ENCODE results near the gene SHROOM4. TPM values are rescaled to one million over a fixed set of nuclear protein-coding genes. Genes with fewer than 3 reads are reported as not detected.
A peak's percentile ranks its signal among the peaks of the same experiment; 100 is the strongest.

SHROOM4 gene
- polyA plus RNA-seq, 4 donors, result under 0.01 to 5.0 (median 1.8) TPM

- Histone ChIP-seq H3K4me1 (ENCODE audit: control insufficient read depth in 3 of 3, insufficient read depth in 2 of 3, low read depth in 1 of 3, low read length in 2 of 3) (no peaks in the 10 kb centered on the region), H3K36me3 (ENCODE audit: control insufficient read depth in 3 of 3, insufficient read depth in 2 of 3, low read depth in 1 of 3, low read length in 3 of 3) (no peaks in the 10 kb centered on the region), H3K9me3 (ENCODE audit: control insufficient read depth in 2 of 2, insufficient read depth in 1 of 2, low read depth in 1 of 2, low read length in 1 of 2) (no peaks in the 10 kb centered on the region), H3K4me3 (ENCODE audit: low read depth in 1 of 3, low read length in 3 of 3) (no peak overlapping the region), H3K27me3 (ENCODE audit: control insufficient read depth in 3 of 3, insufficient read depth in 3 of 3, low read length in 3 of 3) (no peaks in the 10 kb centered on the region), H3K27ac (ENCODE audit: low read depth in 1 of 3, low read length in 2 of 3) (no peak overlapping the region)
- 41 to 80% (median 56%) methylated on average over 1 of the region's 1 CpG for WGBS, 3 donors
- FAIRE-seq, result no peak
- no peak for DNase-seq
These were observed 102.1 kb downstream of the SHROOM4 start for GRCh38 chrX:50711907-50712306.

DNA sequence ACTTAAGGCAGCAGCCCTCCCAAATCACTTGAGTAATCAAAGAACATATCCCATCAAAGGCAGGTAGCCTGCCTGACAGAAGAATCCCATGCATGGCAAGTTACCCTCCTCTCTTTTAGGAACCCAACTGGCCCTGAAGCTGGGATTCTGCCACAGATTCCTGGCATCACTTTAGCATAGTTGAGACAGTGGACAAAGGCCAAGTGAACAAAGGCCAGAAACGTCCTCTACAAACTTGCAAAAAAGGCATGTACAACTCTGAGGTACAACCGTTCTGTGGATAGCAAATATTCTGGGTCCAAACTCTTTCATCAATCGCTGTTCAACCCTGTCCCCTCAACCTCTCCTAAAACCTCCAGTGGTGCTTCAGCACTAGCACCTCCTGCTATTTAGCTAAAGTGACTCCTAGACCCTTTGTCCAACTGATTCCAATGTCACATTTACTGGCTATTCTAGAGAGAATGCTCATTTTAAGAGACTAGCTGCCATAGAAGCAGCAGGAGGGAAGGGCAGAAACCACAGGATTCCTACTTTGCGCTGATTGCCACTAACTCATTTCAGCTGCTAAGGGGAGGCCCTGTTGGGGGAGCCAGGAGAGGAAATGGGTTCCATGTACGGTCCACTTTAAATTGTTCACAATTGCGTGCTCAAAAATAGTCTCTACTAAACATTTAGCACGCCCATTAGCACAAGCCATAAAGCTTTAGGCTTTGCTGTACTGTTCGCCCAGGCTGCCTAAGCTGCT lies 105.9 kb downstream of the SHROOM4 start:
- FAIRE-seq, result no peak
- no peaks in the 10 kb centered on the region for H3K27me3 ChIP-seq (ENCODE audit: control insufficient read depth in 3 of 3, insufficient read depth in 3 of 3, low read length in 3 of 3)
- 52 to 66% (median 62%) methylated on average over 8 of the region's 8 CpGs for WGBS, 3 donors

DNA sequence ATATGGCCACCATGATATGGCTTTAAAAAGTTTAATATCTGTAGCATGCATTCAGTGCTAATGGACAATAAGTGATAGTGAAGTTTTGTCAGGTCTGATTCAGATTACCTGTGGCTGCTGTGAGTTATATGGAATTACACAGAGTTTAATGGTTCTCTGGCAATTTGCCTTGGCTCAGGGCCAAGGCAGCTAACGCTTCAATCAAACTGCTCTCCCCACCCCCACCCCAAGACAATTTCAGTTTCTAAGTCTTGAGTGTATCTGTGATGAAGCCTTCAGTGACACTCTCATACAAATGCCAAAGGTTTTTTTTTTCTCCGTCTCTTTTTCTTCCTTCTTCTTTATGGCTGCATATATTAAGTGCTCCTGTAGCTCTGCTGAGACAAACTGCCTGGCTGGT lies 106.6 kb downstream of the SHROOM4 start:
- 0 to 18% (median 17%) methylated on average over 2 of the region's 2 CpGs for WGBS, 3 donors
- H3K4me1 ChIP-seq (ENCODE audit: control insufficient read depth in 3 of 3, insufficient read depth in 2 of 3, low read depth in 1 of 3, low read length in 2 of 3), result no peaks in the 10 kb centered on the region
- peak; percentile 63 to 72 for DNase-seq
- no peak for FAIRE-seq
- H3K27ac ChIP-seq (ENCODE audit: low read depth in 1 of 3, low read length in 2 of 3), result no peak overlapping the region
- no peaks in the 10 kb centered on the region for H3K9me3 ChIP-seq (ENCODE audit: control insufficient read depth in 2 of 2, insufficient read depth in 1 of 2, low read depth in 1 of 2, low read length in 1 of 2)
- no peak overlapping the region for H3K4me3 ChIP-seq (ENCODE audit: low read depth in 1 of 3, low read length in 3 of 3)
- no peaks in the 10 kb centered on the region for H3K27me3 ChIP-seq (ENCODE audit: control insufficient read depth in 3 of 3, insufficient read depth in 3 of 3, low read length in 3 of 3)
- no peaks in the 10 kb centered on the region for H3K36me3 ChIP-seq (ENCODE audit: control insufficient read depth in 3 of 3, insufficient read depth in 2 of 3, low read depth in 1 of 3, low read length in 3 of 3)

More for the DNA sequence above, 105.9 kb downstream of the SHROOM4 start:
- no peak for DNase-seq
- Histone ChIP-seq H3K36me3 (ENCODE audit: control insufficient read depth in 3 of 3, insufficient read depth in 2 of 3, low read depth in 1 of 3, low read length in 3 of 3) (no peaks in the 10 kb centered on the region), H3K9me3 (ENCODE audit: control insufficient read depth in 2 of 2, insufficient read depth in 1 of 2, low read depth in 1 of 2, low read length in 1 of 2) (no peaks in the 10 kb centered on the region), H3K4me3 (ENCODE audit: low read depth in 1 of 3, low read length in 3 of 3) (no peak overlapping the region), H3K4me1 (ENCODE audit: control insufficient read depth in 3 of 3, insufficient read depth in 2 of 3, low read depth in 1 of 3, low read length in 2 of 3) (no peaks in the 10 kb centered on the region), H3K27ac (ENCODE audit: low read depth in 1 of 3, low read length in 2 of 3) (no peak overlapping the region)

DNA sequence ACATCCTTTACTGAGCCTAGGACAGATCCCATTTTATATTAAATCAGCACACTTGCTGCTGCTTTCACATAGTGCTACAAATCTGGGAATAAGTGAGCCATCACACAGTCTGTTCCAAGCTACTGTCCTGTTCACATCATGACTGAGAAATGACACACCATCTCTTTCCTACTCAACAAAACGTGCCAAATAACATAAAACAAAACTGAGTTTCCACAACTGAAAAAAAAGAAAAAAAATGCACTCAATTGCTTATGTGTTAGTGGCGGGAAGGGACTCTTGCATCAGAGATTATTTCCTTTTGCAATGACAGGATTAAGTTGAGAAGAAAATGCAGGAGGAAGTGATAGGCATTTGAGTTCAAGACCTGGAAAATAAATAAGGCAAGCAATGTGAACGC lies 109.0 kb downstream of the SHROOM4 start:
- Histone ChIP-seq H3K27ac (ENCODE audit: low read depth in 1 of 3, low read length in 2 of 3) (no peak overlapping the region), H3K4me1 (ENCODE audit: control insufficient read depth in 3 of 3, insufficient read depth in 2 of 3, low read depth in 1 of 3, low read length in 2 of 3) (no peaks in the 10 kb centered on the region), H3K9me3 (ENCODE audit: control insufficient read depth in 2 of 2, insufficient read depth in 1 of 2, low read depth in 1 of 2, low read length in 1 of 2) (no peaks in the 10 kb centered on the region), H3K4me3 (ENCODE audit: low read depth in 1 of 3, low read length in 3 of 3) (no peak overlapping the region), H3K36me3 (ENCODE audit: control insufficient read depth in 3 of 3, insufficient read depth in 2 of 3, low read depth in 1 of 3, low read length in 3 of 3) (no peaks in the 10 kb centered on the region), H3K27me3 (ENCODE audit: control insufficient read depth in 3 of 3, insufficient read depth in 3 of 3, low read length in 3 of 3) (no peaks in the 10 kb centered on the region)
- DNase-seq (no peak), FAIRE-seq (no peak)
- 28 to 53% (median 41%) methylated on average over 3 of the region's 3 CpGs for WGBS, 3 donors

DNA sequence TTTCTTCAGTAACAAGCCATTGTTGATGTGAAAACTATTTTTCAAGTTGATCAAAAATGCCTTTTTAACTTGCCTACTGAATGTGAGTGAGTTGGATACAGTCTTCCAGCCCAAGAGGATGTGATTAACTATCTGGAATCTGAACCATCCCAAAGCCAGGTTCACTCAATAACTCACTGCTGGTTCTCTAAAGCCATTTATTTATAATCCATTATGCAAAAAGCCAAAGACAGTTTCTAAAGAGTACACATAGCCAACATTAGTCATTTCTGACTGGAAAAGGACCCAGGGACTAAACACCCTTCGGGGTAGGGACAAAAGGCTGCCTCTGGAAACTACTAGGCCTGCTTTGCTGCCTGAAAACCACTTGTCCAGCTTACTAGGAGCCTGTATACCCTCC lies 109.6 kb downstream of the SHROOM4 start:
- DNase-seq (no peak), FAIRE-seq (no peak)
- H3K36me3 ChIP-seq (ENCODE audit: control insufficient read depth in 3 of 3, insufficient read depth in 2 of 3, low read depth in 1 of 3, low read length in 3 of 3), result no peaks in the 10 kb centered on the region
- 15 to 64% (median 58%) methylated on average over 1 of the region's 1 CpG for WGBS, 3 donors
- H3K9me3 ChIP-seq (ENCODE audit: control insufficient read depth in 2 of 2, insufficient read depth in 1 of 2, low read depth in 1 of 2, low read length in 1 of 2), result no peaks in the 10 kb centered on the region
- H3K27me3 ChIP-seq (ENCODE audit: control insufficient read depth in 3 of 3, insufficient read depth in 3 of 3, low read length in 3 of 3), result no peaks in the 10 kb centered on the region
- H3K27ac ChIP-seq (ENCODE audit: low read depth in 1 of 3, low read length in 2 of 3), result peak overlapping the region in 1 of 3 donors; percentile 38
- H3K4me1 ChIP-seq (ENCODE audit: control insufficient read depth in 3 of 3, insufficient read depth in 2 of 3, low read depth in 1 of 3, low read length in 2 of 3), result no peaks in the 10 kb centered on the region
- no peak overlapping the region for H3K4me3 ChIP-seq (ENCODE audit: low read depth in 1 of 3, low read length in 3 of 3)

DNA sequence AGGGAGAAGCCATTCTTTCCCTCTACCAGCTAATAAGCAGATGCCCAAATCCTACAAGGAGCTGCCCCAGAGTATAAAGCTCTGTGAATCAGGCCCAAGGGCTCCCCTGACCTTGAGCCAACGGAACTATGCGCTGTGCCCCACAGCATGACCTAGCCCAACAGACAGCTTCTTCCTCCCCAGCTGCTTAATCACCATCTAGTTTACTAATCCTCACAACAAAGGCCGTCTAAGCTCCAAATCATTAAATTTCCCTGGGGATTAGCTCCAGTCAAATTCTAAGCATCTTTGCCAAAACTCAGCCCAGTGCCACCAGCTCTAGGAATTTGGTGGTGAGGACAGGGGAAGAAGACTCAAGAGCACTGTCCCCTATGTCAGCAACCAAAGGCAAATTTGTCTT lies 113.1 kb downstream of the SHROOM4 start:
- no peak for FAIRE-seq
- no peaks in the 10 kb centered on the region for H3K36me3 ChIP-seq (ENCODE audit: control insufficient read depth in 3 of 3, insufficient read depth in 2 of 3, low read depth in 1 of 3, low read length in 3 of 3)

GRCh38 chrX:50698944-50699343 lies 115.0 kb downstream of the SHROOM4 start:
- DNase-seq (no peak), FAIRE-seq (no peak)
- WGBS, 3 donors, result 37 to 53% (median 48%) methylated on average over 2 of the region's 2 CpGs
- H3K27ac ChIP-seq (ENCODE audit: low read depth in 1 of 3, low read length in 2 of 3), result no peak overlapping the region
- H3K9me3 ChIP-seq (ENCODE audit: control insufficient read depth in 2 of 2, insufficient read depth in 1 of 2, low read depth in 1 of 2, low read length in 1 of 2), result no peaks in the 10 kb centered on the region
- H3K36me3 ChIP-seq (ENCODE audit: control insufficient read depth in 3 of 3, insufficient read depth in 2 of 3, low read depth in 1 of 3, low read length in 3 of 3), result no peaks in the 10 kb centered on the region
- no peaks in the 10 kb centered on the region for H3K27me3 ChIP-seq (ENCODE audit: control insufficient read depth in 3 of 3, insufficient read depth in 3 of 3, low read length in 3 of 3)
- no peaks in the 10 kb centered on the region for H3K4me1 ChIP-seq (ENCODE audit: control insufficient read depth in 3 of 3, insufficient read depth in 2 of 3, low read depth in 1 of 3, low read length in 2 of 3)
- no peak overlapping the region for H3K4me3 ChIP-seq (ENCODE audit: low read depth in 1 of 3, low read length in 3 of 3)

More for the DNA sequence above, 113.1 kb downstream of the SHROOM4 start:
- 50 to 77% (median 67%) methylated on average over 3 of the region's 3 CpGs for WGBS, 3 donors
- Histone ChIP-seq H3K9me3 (ENCODE audit: control insufficient read depth in 2 of 2, insufficient read depth in 1 of 2, low read depth in 1 of 2, low read length in 1 of 2) (no peaks in the 10 kb centered on the region), H3K27ac (ENCODE audit: low read depth in 1 of 3, low read length in 2 of 3) (no peak overlapping the region), H3K4me3 (ENCODE audit: low read depth in 1 of 3, low read length in 3 of 3) (no peak overlapping the region), H3K4me1 (ENCODE audit: control insufficient read depth in 3 of 3, insufficient read depth in 2 of 3, low read depth in 1 of 3, low read length in 2 of 3) (no peaks in the 10 kb centered on the region), H3K27me3 (ENCODE audit: control insufficient read depth in 3 of 3, insufficient read depth in 3 of 3, low read length in 3 of 3) (no peaks in the 10 kb centered on the region)
- no peak for DNase-seq

- H3K36me3 ChIP-seq (ENCODE audit: control insufficient read depth in 3 of 3, insufficient read depth in 2 of 3, low read depth in 1 of 3, low read length in 3 of 3), result no peaks in the 10 kb centered on the region
- WGBS, 3 donors, result 7 to 18% (median 18%) methylated on average over 2 of the region's 2 CpGs
- no peaks in the 10 kb centered on the region for H3K27me3 ChIP-seq (ENCODE audit: control insufficient read depth in 3 of 3, insufficient read depth in 3 of 3, low read length in 3 of 3)
- no peak overlapping the region for H3K4me3 ChIP-seq (ENCODE audit: low read depth in 1 of 3, low read length in 3 of 3)
- H3K27ac ChIP-seq (ENCODE audit: low read depth in 1 of 3, low read length in 2 of 3), result no peak overlapping the region
- no peaks in the 10 kb centered on the region for H3K4me1 ChIP-seq (ENCODE audit: control insufficient read depth in 3 of 3, insufficient read depth in 2 of 3, low read depth in 1 of 3, low read length in 2 of 3)
- DNase-seq (peak; percentile 1 to 10), FAIRE-seq (no peak)
- no peaks in the 10 kb centered on the region for H3K9me3 ChIP-seq (ENCODE audit: control insufficient read depth in 2 of 2, insufficient read depth in 1 of 2, low read depth in 1 of 2, low read length in 1 of 2)
These were observed 116.3 kb downstream of the SHROOM4 start for GRCh38 chrX:50697691-50698090.

- WGBS, 3 donors, result 25 to 33% (median 26%) methylated on average over 5 of the region's 5 CpGs
- H3K36me3 ChIP-seq (ENCODE audit: control insufficient read depth in 3 of 3, insufficient read depth in 2 of 3, low read depth in 1 of 3, low read length in 3 of 3), result no peaks in the 10 kb centered on the region
- no peaks in the 10 kb centered on the region for H3K9me3 ChIP-seq (ENCODE audit: control insufficient read depth in 2 of 2, insufficient read depth in 1 of 2, low read depth in 1 of 2, low read length in 1 of 2)
- no peak overlapping the region for H3K27ac ChIP-seq (ENCODE audit: low read depth in 1 of 3, low read length in 2 of 3)
- FAIRE-seq (no peak), DNase-seq (peak; percentile 31 to 44)
- no peak overlapping the region for H3K4me3 ChIP-seq (ENCODE audit: low read depth in 1 of 3, low read length in 3 of 3)
- no peaks in the 10 kb centered on the region for H3K27me3 ChIP-seq (ENCODE audit: control insufficient read depth in 3 of 3, insufficient read depth in 3 of 3, low read length in 3 of 3)
- no peaks in the 10 kb centered on the region for H3K4me1 ChIP-seq (ENCODE audit: control insufficient read depth in 3 of 3, insufficient read depth in 2 of 3, low read depth in 1 of 3, low read length in 2 of 3)
These were observed 122.2 kb downstream of the SHROOM4 start for GRCh38 chrX:50691820-50692219.

All from small intestine (tissue), 7 donors.